HG03135 (cell line): Measurements from ENCODE around the gene ARPC1A.
A peak's percentile ranks its signal among the peaks of the same experiment; 100 is the strongest.
"Not testable (repeated sequence)": the region's sequence is repeated elsewhere in the genome, so short reads cannot be mapped to it uniquely, and the experiment has no call there.

Source experiments
- ATAC-seq: cut with Tn5 transposase; IDR thresholded peaks from one replicate; pipeline ENCODE4 v1.9.1; 2021; ENCODE audit warnings: mild to moderate bottlenecking, moderate library complexity; ENCODE audit not compliant: unreplicated experiment

The ARPC1A gene

DNA sequence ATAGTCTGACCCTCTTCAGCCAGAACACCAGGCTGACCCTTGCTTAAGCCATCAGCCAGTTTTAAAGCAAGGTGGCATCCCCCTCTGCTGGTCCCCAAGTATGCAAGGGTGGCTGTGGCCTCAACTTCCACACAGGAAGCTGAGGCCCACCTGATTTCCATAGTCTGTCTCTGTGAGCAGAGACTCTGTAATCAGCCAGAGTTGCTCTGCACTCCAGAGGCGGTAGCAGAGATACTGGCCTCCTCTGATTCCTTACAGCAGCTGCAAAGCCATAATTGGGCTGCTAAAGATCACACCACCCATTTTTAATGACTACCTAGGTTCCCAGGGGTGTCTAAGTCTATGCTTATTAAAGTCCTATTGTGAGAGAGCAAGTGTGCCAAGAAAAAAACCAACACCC, 80.9 kb downstream of the ARPC1A start:
- ATAC-seq = no peak

DNA sequence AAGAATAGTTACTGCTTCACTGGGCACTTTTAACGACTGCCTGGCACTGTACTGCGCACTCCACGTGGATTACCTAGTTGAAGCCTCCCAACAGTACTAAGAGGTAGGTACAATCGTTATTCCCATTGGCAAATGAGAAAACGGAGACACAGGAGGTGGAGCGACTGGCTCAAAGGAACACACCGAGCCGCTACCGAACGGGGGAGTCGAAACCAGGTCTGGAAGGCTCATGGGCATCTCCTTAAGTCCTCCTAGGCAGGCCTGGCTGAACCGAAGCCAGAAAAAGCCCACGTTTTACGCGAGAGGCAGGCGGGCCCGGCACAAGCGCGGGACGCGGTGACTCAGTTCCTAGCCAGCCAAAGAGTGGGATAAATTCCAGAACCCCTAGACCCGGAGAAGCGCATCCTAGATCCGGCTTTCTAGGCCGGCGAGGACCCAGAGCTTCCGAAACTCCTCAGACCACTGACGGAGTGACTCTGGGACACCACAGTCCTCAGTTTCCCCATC, 82.2 kb downstream of the ARPC1A start:
- ATAC-seq = no peak

DNA sequence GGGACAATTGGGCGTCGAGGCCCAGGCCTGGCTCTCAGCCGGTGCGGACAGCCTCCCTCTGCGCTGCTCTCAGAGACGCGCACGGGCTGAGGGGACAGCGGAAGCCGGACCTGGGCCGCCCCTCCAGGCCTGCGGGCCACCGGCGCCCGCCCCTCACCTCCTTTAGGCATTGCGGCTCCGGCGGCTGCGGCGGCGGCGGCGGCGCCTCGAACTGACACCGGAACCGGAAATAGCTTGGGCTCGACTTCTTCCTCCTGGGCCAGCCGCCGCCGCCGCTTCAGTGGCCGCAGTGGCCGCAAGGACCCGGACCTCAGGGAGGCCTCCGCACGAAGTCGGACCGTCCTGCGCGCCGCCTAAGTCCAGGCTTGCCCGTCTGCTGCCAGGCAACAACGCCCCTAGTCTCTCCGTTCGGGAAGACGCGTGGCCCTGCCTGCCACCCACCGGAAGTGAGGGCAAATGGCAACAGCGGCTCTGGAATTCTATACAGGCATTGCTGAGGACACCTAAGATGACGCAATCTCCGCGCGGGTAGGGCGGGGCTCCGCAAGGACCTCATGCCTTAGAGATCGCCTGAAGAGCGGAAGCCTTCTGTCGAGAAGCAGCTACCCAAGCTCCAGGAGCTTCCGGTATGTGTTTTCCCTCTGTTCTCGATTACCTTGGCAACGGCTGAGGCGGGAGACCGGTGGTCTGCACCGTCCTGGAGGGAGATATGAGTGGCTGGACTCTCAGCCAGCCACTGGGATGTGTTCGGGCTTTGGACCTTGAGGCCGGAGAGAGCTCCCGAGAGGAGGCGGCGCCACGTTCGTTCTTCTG, 82.9 kb downstream of the ARPC1A start, which contains the start of the genes BUD31 and PDAP1:
Gene BUD31, plus strand, starts transcription at position 591 of the 813 bp plus-strand sequence. CDS start 2,124 bp downstream, outside the sequence.
Gene PDAP1, minus strand, starts transcription at position 219 of the 813 bp plus-strand sequence. Its CDS starts 49 bp downstream, at position 170.
- ATAC-seq = peak; percentile 80

DNA sequence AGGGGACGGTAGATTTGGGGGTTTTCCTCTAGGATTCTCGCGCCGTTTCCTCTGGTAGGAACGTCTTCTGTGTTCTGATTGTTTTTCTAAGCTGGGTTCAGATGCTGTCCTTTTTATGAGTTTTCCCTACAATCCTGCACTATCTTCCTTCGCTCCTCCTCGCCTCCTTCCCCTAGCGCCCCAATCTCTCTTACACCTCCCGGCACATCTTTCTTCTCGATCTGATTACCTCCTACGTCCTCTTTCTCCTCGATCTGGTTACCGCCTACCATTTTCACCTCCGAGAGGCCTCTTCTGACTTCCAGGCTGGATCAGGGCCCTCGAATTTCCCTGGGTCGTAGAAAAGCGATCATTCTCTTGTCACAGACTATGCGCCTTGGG, 83.5 kb downstream of the ARPC1A start:
- ATAC-seq = peak; percentile 9

DNA sequence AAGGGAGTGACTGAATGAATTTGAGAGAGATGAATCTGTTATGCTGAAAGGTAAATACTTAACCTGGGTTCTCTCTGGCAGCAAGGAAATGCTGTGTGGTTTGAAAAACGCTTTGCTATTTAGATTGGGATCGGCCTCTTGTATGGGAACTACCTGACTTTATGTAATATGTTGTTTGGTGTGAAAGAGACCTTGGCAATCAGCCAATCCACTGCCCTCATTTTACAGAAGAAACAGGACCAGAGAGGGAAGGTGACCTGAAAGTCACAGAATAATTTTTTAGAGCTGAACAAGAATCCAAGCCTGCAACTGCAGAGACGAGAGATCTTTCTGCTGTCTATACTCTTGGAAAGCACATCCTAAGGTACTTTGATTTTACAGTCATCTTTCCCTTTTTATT, 84.1 kb downstream of the ARPC1A start:
- ATAC-seq = no peak

DNA sequence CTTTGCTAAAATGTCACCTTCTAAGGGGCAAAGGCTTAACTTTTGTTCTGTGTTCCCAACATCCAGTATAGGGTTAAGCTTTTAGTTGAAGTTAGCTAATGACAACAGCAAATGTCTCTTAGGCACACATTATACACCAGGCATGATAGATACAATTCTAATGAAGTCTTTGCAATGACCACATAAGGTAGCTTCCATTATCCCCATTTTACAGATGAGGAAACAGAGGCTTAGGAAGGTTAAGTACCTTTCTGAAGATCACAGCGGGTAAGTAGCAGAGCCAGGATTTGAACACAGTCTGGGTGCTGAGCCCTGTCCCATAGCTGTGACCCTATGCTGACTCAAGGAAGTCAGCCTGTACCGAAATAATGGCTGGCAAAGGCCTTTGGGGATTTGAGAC, 84.9 kb downstream of the ARPC1A start:
- ATAC-seq = no peak

DNA sequence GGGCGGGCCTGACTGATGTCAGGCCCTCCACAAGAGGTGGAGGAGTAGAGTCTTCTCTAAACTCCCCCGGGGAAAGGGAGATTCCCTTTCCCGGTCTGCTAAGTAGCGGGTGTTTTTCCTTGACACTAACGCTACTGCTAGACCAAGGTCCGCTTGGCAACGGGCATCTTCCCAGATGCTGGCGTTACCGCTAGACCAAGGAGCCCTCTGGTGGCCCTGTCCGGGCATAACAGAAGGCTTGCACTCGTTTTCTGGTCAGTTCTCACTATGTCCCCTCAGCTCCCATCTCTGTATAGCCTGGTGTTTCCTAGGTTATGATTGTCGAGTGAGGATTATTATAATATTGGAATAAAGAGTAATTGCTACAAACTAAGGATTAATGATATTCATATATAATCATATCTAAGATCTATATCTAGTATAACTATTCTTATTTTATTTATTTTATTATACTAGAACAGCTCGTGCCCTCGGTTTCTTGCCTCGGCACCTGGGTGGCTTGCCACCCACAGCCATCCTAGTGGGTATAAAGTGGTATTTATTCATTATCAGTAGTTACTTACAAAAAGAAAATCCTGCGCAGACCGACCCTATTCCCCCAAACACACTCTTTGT, 89.9 kb downstream of the ARPC1A start:
- ATAC-seq = not testable (repeated sequence)
